HFFc6 (cell line): ENCODE measurements around the gene CCDC142. TPM values are rescaled to one million over a fixed set of nuclear protein-coding genes. Genes with fewer than 3 reads are reported as not detected.

Experiments used
- DNase-seq: peaks from one replicate; pipeline ENCODE4 v3.0.0-alpha.2; 2018
- H3K27ac Mint-ChIP-seq: 2 replicates; pipeline ENCODE4 v1.8.0; 2020; ENCODE audit warnings: mild to moderate bottlenecking, mixed read lengths
- H3K27me3 Mint-ChIP-seq: 2 replicates; pipeline ENCODE4 v1.8.0; 2021; ENCODE audit warnings: mild to moderate bottlenecking, moderate library complexity, mixed read lengths; ENCODE audit not compliant: insufficient read depth
- H3K36me3 Mint-ChIP-seq: 2 replicates; pipeline ENCODE4 v1.8.0; 2021; ENCODE audit warnings: low read depth, mixed read lengths
- H3K4me1 Mint-ChIP-seq: 2 replicates; pipeline ENCODE4 v1.8.0; 2020; ENCODE audit warnings: low read depth, mixed read lengths
- H3K4me3 Mint-ChIP-seq: 2 replicates; pipeline ENCODE4 v1.8.0; 2020; ENCODE audit warnings: mild to moderate bottlenecking, moderate library complexity, mixed read lengths
- H3K9me3 Mint-ChIP-seq: 2 replicates; pipeline ENCODE4 v1.8.0; 2020; ENCODE audit warnings: mild to moderate bottlenecking, mixed read lengths
- total RNA-seq, 6 experiments: library from RNA; stranded (reverse); fragmentation: NEBNext Ultra II Directional; extraction: Animal tissue kit (Norgen Biotek cat#: 25700); gene quantifications; 2 replicates in 1 of 6; 3 replicates in 5 of 6; pipeline ENCODE4 v1.2.3, GENCODE V29; 2021
- TF ChIP-seq, protein P1 (sequence below): fragments of 200-600 bp; sonication (generic); IDR thresholded peaks from 2 replicates; pipeline ENCODE4 v1.5.0; 2021; ENCODE audit warnings: antibody characterized with exemption, mild to moderate bottlenecking

Gene CCDC142
- total RNA-seq, 6 experiments from 2014 or later: 8.5 to 11.1 (median 10.2) TPM

DNA sequence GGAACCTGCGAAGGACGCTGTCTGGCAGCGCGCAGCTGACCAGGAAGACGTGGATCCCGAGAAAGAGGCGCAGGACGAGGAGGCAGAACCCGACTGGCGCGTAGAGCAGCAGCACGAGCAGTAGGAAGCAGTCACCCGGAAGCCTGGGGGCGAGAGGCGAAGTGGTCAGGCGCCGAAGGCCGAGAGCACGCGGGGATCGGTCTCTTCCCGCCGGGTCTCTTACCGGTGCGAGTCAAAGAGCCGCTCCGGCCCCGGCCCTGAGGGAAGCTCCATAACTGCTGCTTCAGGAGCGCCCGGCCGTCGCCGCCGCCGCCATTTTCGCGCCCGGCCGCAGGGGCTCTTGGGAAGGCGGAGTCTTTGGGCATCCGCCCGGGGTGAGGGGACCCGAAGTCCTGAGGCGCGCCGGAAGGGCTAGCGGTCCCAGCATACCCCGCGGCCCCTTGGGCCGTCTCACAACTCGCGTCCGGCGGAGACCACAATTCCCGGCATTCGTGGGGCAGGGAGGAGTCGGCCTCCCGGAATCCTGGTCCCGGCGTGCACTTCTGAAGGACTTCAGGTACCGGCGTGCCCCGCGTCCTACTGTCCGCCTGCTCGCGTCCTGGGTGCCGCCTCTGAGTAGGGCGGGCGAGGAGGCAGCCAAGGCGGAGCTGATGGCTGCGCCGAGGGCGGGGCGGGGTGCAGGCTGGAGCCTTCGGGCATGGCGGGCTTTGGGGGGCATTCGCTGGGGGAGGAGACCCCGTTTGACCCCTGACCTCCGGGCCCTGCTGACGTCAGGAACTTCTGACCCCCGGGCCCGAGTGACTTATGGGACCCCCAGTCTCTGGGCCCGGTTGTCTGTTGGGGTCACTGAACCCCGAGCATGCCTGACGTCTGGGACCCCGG lies 46.8 kb upstream of the CCDC142 start, which contains the start of the genes AUP1 and HTRA2:
Gene AUP1 (minus strand): TSS at position 350 of the 882 bp plus-strand sequence. CDS start 77 bp downstream, at position 273.
Gene HTRA2 (plus strand): TSS at position 577 of the 882 bp plus-strand sequence. CDS start 74 bp downstream, at position 651.
- Mint-ChIP-seq H3K36me3 (peaks cover 39% of the 10 kb centered on the region), H3K4me1 (peaks cover 37% of the 10 kb centered on the region), H3K27me3 (peaks cover 4% of the 10 kb centered on the region), H3K27ac (peak within 1 kb of the TSS; percentile 99), H3K9me3 (no peaks in the 10 kb centered on the region), H3K4me3 (peak within 1 kb of the TSS; percentile 100)
- TF ChIP-seq, protein P1, sequence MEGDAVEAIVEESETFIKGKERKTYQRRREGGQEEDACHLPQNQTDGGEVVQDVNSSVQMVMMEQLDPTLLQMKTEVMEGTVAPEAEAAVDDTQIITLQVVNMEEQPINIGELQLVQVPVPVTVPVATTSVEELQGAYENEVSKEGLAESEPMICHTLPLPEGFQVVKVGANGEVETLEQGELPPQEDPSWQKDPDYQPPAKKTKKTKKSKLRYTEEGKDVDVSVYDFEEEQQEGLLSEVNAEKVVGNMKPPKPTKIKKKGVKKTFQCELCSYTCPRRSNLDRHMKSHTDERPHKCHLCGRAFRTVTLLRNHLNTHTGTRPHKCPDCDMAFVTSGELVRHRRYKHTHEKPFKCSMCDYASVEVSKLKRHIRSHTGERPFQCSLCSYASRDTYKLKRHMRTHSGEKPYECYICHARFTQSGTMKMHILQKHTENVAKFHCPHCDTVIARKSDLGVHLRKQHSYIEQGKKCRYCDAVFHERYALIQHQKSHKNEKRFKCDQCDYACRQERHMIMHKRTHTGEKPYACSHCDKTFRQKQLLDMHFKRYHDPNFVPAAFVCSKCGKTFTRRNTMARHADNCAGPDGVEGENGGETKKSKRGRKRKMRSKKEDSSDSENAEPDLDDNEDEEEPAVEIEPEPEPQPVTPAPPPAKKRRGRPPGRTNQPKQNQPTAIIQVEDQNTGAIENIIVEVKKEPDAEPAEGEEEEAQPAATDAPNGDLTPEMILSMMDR: no peak
- DNase-seq: peak; percentile 99

DNA sequence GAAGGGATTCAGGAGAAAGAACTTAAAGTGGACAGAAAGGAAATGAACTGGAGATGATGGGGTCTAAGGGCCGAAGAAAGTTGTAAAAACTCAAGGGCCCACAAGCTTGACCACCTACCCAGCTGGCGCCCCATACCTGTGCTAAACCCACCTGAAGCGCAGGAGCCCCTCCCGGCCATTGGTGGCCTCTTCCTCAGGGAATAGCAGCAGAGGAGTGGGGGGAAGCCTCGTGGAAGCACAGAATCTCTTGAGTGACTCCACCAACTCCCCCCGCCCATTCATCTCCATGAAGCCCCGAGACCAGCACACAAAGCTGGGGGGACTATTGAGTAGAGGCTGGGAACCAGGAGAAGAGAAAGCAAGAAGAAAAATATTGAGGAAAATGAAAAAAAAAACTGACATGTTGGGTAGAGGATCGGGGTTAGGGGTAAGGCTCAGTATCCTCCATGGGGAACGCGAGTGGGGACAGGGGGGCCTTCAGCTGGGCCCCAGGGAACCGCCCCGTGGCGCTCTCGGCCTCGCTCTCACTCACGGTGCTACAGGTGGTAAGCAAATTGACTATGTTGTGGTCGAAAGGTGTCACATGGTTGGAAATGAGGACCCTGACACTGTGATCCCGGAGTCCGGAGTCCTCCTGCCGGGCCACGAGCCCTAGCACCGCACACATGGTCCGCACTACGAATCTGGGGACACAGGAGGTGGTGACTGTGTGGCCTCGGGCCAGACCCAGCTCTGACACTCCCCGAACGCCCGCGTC lies 46.0 kb upstream of the CCDC142 start:
- H3K27ac Mint-ChIP-seq: peak overlapping the region; percentile 99
- H3K4me3 Mint-ChIP-seq: peak overlapping the region; percentile 100
- TF ChIP-seq, protein P1: no peak; the same call in 1 of the 2 replicates
- no peak for DNase-seq
- peaks cover 39% of the 10 kb centered on the region for H3K36me3 Mint-ChIP-seq
- peaks cover 4% of the 10 kb centered on the region for H3K27me3 Mint-ChIP-seq
- H3K4me1 Mint-ChIP-seq: peaks cover 37% of the 10 kb centered on the region
- no peaks in the 10 kb centered on the region for H3K9me3 Mint-ChIP-seq

DNA sequence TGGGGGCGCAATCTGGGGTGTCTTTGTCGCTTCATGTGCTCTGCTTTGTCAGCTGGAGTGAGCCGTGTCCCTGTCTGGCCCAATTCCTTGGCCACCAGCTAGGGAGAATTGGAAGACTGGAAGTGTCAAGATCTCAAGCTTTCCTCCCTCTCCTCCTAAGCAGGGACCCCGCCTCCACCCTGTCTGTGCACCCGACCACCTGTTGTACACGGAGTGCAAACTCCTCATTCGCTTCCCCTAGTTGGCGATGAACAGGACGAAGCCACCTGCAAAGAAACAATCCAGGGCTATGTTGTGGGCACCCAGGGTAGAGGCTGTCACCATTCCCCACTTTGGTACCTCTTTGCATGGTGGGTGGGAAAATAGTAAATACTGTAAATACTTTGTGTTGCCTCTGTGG lies 44.9 kb upstream of the CCDC142 start:
- DNase-seq: no peak
- H3K27ac Mint-ChIP-seq: no peak overlapping the region
- TF ChIP-seq, protein P1: no peak
- H3K4me3 Mint-ChIP-seq: peak overlapping the region; percentile 100
- H3K4me1 Mint-ChIP-seq: peaks cover 37% of the 10 kb centered on the region
- no peaks in the 10 kb centered on the region for H3K9me3 Mint-ChIP-seq
- peaks cover 39% of the 10 kb centered on the region for H3K36me3 Mint-ChIP-seq
- peaks cover 6% of the 10 kb centered on the region for H3K27me3 Mint-ChIP-seq

DNA sequence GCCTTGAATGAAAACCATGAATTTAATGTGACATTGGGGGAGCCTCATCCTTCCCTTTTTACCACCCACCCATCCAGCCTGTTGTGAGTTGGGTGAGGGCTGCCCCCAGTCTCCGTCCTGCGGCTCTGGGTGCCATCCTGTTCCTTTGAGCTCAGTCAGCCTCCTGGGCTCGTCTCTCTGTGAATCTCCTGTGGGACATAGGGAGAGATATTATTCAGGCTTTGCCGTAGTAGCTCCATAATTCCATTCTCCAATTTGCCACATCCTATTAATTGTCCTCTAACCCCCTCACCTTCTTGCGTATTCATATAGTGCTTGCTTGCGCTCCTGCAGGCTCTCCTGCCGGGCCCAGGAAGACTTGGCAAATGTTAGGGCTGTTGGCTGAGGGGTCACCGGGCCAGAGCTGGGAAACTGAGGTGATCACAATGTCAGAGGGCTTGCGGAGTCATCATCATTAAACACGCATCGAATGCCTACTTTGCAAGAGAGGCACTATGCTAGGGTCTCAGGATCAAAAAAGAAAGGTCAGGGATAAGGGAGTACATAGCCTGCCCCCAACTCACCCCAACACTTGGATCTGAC lies 43.9 kb upstream of the CCDC142 start:
- H3K36me3 Mint-ChIP-seq: peaks cover 30% of the 10 kb centered on the region
- H3K4me1 Mint-ChIP-seq: peaks cover 27% of the 10 kb centered on the region
- H3K4me3 Mint-ChIP-seq: no peak overlapping the region
- H3K27ac Mint-ChIP-seq: no peak overlapping the region
- DNase-seq: no peak
- no peaks in the 10 kb centered on the region for H3K9me3 Mint-ChIP-seq
- H3K27me3 Mint-ChIP-seq: peaks cover 6% of the 10 kb centered on the region
- TF ChIP-seq, protein P1: no peak
